B cell (primary cell): ENCODE results near the gene TIMP2.

Source experiments
- CTCF ChIP-seq: fragments of 200-600 bp; IDR thresholded peaks from one replicate; pipeline ENCODE4 v1.8.0; 2022; ENCODE audit warnings: antibody characterized with exemption, mild to moderate bottlenecking
- EZH2 ChIP-seq: IDR thresholded peaks from 2 replicates; pipeline ENCODE4 v1.6.1; 2012; ENCODE audit warnings: borderline replicate concordance, low read depth, mild to moderate bottlenecking, moderate library complexity, low read length; ENCODE audit not compliant: insufficient read depth, poor library complexity, severe bottlenecking

DNA sequence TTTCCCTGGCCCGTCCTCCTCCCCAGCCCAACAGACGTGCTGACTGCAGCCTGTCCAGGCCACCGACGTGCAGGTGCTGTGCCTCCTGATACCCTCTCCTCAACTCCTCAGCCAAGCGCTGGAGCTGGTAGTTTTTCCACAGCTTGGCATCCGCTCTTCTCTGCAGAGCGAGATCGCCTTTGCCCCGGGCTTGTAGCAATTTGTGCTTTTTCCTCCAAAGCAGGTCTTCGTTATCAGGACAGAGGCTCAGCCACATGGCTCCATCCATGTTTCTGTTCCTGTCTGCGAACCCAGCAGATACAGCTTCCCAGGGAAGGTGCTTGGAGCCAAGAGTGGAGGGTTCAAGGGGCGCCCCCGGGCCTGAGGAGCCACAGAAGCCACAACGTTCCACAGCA, 33.1 kb downstream of the TIMP2 start:
- TF ChIP-seq CTCF (no peak), EZH2 (no peak)
